ENCODE data around the gene AMH. TPM values are rescaled to one million over a fixed set of nuclear protein-coding genes. Genes with fewer than 3 reads are reported as not detected.

The AMH gene
- total and polyA plus RNA-seq, 4 donors = 0.73 to 3.5 (median 1.8) TPM

GRCh38 chr19:2229103-2230032, 19.8 kb upstream of the AMH start:
- H3K9me3 ChIP-seq (ENCODE audit: control insufficient read depth in 4 of 4, insufficient read depth in 3 of 4, low read length in 3 of 4) = no peaks in the 10 kb centered on the region
- H3K36me3 ChIP-seq (ENCODE audit: control insufficient read depth in 4 of 4, insufficient read depth in 4 of 4, low read length in 4 of 4) = peaks cover 9 to 88% (median 17%) of the 10 kb centered on the region in 4 donors
- H3K4me1 ChIP-seq (ENCODE audit: control insufficient read depth in 5 of 5, insufficient read depth in 5 of 5, low read length in 5 of 5) = peaks cover 0 to 7% (median 0%) of the 10 kb centered on the region in 5 donors
- TF ChIP-seq CTCF (IDR thresholded peaks at IDR 0.05; ENCODE audit: control extremely low read depth, extremely low read depth) = no peak
- no peak for DNase-seq
- ATAC-seq (ENCODE audit: insufficient read depth, low FRiP score) = no peak
- no peak overlapping the region for H3K4me3 ChIP-seq
- H3K9ac ChIP-seq (ENCODE audit: insufficient read depth in 1 of 2, low read length in 2 of 2) = no peak overlapping the region
- WGBS, 2 donors = 95 to 97% methylated on average over 45 of the region's 45 CpGs
- H3K27me3 ChIP-seq (ENCODE audit: control insufficient read depth in 3 of 3, insufficient read depth in 3 of 3, low read length in 2 of 3) = no peaks in the 10 kb centered on the region
- H3K27ac ChIP-seq (ENCODE audit: low read depth in 1 of 2, low read length in 1 of 2) = no peak overlapping the region

GRCh38 chr19:2230033-2230531, 19.0 kb upstream of the AMH start:
- WGBS, 2 donors = 95% methylated on average over 43 of the region's 43 CpGs

GRCh38 chr19:2230807-2231533, 18.2 kb upstream of the AMH start:
- H3K27me3 ChIP-seq (ENCODE audit: control insufficient read depth in 3 of 3, insufficient read depth in 3 of 3, low read length in 2 of 3) = no peaks in the 10 kb centered on the region
- no peak overlapping the region for H3K4me3 ChIP-seq
- H3K27ac ChIP-seq (ENCODE audit: low read depth in 1 of 2, low read length in 1 of 2) = no peak overlapping the region
- H3K9me3 ChIP-seq (ENCODE audit: control insufficient read depth in 4 of 4, insufficient read depth in 3 of 4, low read length in 3 of 4) = no peaks in the 10 kb centered on the region
- no peak overlapping the region for H3K9ac ChIP-seq (ENCODE audit: insufficient read depth in 1 of 2, low read length in 2 of 2)
- DNase-seq (no peak), ATAC-seq (ENCODE audit: insufficient read depth, low FRiP score) (no peak)
- peaks cover 0 to 14% (median 4%) of the 10 kb centered on the region in 5 donors for H3K4me1 ChIP-seq (ENCODE audit: control insufficient read depth in 5 of 5, insufficient read depth in 5 of 5, low read length in 5 of 5)
- TF ChIP-seq CTCF (IDR thresholded peaks at IDR 0.05; ENCODE audit: control extremely low read depth, extremely low read depth) = no peak
- H3K36me3 ChIP-seq (ENCODE audit: control insufficient read depth in 4 of 4, insufficient read depth in 4 of 4, low read length in 4 of 4) = peaks cover 8 to 72% (median 11%) of the 10 kb centered on the region in 4 donors
- WGBS, 2 donors = 79 to 83% methylated on average over 12 of the region's 12 CpGs

More at GRCh38 chr19:2230033-2230531, 19.0 kb upstream of the AMH start:
- Histone ChIP-seq H3K4me3 (no peak overlapping the region), H3K9ac (ENCODE audit: insufficient read depth in 1 of 2, low read length in 2 of 2) (no peak overlapping the region), H3K27me3 (ENCODE audit: control insufficient read depth in 3 of 3, insufficient read depth in 3 of 3, low read length in 2 of 3) (no peaks in the 10 kb centered on the region), H3K27ac (ENCODE audit: low read depth in 1 of 2, low read length in 1 of 2) (no peak overlapping the region), H3K4me1 (ENCODE audit: control insufficient read depth in 5 of 5, insufficient read depth in 5 of 5, low read length in 5 of 5) (peaks cover 0 to 13% (median 3%) of the 10 kb centered on the region in 5 donors), H3K9me3 (ENCODE audit: control insufficient read depth in 4 of 4, insufficient read depth in 3 of 4, low read length in 3 of 4) (no peaks in the 10 kb centered on the region), H3K36me3 (ENCODE audit: control insufficient read depth in 4 of 4, insufficient read depth in 4 of 4, low read length in 4 of 4) (peaks cover 10 to 81% (median 15%) of the 10 kb centered on the region in 4 donors)
- no peak for TF ChIP-seq CTCF (IDR thresholded peaks at IDR 0.05; ENCODE audit: control extremely low read depth, extremely low read depth)
- no peak for ATAC-seq (ENCODE audit: insufficient read depth, low FRiP score)
- no peak for DNase-seq

Measured in lung (tissue), 12 donors.